Uterus (tissue), 2 donors: Measurements from ENCODE around the gene GSG1L.

Source experiments
- CTCF ChIP-seq, 4 experiments: fragments of 200-600 bp in 2 of 4; fragments of 450-650 bp in 2 of 4; sonication (generic) in 2 of 4; IDR thresholded peaks; one replicate each; pipeline ENCODE4 v1.5.1; 2016 to 2019; ENCODE audit warnings: antibody characterized with exemption in 4 of 4, mild to moderate bottlenecking in 2 of 4, moderate library complexity in 1 of 4
- POLR2A ChIP-seq, 2 donors: fragments of 450-650 bp; IDR thresholded peaks; one replicate each; pipeline ENCODE4 v1.6.1; 2016; ENCODE audit warnings: antibody characterized with exemption in 2 of 2, mild to moderate bottlenecking in 1 of 2, moderate library complexity in 1 of 2

DNA sequence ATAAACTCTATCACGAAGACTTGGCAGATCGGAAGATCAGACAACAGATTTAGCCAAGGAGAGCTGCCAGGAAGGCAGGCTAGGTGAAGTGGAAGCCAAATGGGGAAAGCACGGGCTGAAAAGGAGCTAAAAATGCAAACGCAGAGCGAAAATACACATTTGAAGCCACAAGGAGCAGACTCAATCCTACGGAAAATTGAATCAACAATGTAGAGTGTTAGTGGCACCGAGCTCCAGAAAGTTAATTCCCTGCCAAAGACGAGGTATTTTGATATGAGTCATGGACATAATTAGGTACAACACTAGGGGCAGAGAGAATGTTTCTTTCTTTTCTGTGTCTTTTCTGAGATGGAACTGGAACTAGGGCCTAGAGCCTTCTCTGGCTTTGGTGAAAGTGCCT is 20.7 kb downstream of the GSG1L start:
- TF ChIP-seq CTCF (IDR thresholded peaks at IDR 0.05), result no peak
- TF ChIP-seq POLR2A (IDR thresholded peaks at IDR 0.05), result no peak
